Spleen (tissue), 7 donors: ENCODE data around the gene KIF5B.
"Not testable (repeated sequence)": the region's sequence is repeated elsewhere in the genome, so short reads cannot be mapped to it uniquely, and the experiment has no call there.

Experiments used
- CTCF ChIP-seq, 11 experiments: fragments of 200-600 bp in 7 of 11; fragments of 450-650 bp in 4 of 11; sonication (generic) in 4 of 11; IDR thresholded peaks in 8 of 11; conservative IDR thresholded peaks in 3 of 11; 1 replicate in 7 of 11; 2 replicates in 4 of 11; pipeline versions ENCODE4 v1.4.0 to v1.8.0; 2016 to 2021; ENCODE audit warnings: antibody characterized with exemption in 11 of 11, inconsistent platforms in 4 of 11, mild to moderate bottlenecking in 1 of 11
- POLR2A ChIP-seq, 3 donors: fragments of 450-650 bp; IDR thresholded peaks; one replicate each; pipeline ENCODE4 v1.5.1; 2017; ENCODE audit warnings: antibody characterized with exemption in 3 of 3, mild to moderate bottlenecking in 1 of 3
- POLR2AphosphoS5 ChIP-seq, 3 donors: sonication (generic); formaldehyde crosslinking; IDR thresholded peaks; one replicate each; pipeline ENCODE4 v1.5.1; 2017; ENCODE audit warnings: antibody characterized with exemption in 3 of 3
- donor health status: DM: no; HTN: no; CAD: no; lungs with moderate emphysema.
- donor health status: DM: no; HTN: no; CAD: no.
- donor health status: DM: no; HTN: no; CAD: no.

- TF ChIP-seq CTCF (IDR thresholded peaks at IDR 0.05 in 8 of 11, conservative IDR thresholded peaks at IDR 0.05 in 3 of 11); POLR2AphosphoS5 (IDR thresholded peaks at IDR 0.05); POLR2A (IDR thresholded peaks at IDR 0.05): not testable (repeated sequence)
Measured at GRCh38 chr10:32098566-32099259, 42.5 kb upstream of the KIF5B start.
